Myocyte (in vitro differentiated cells): ENCODE results near the gene PPP1R17. TPM values are rescaled to one million over a fixed set of nuclear protein-coding genes. Genes with fewer than 3 reads are reported as not detected.
A peak's percentile ranks its signal among the peaks of the same experiment; 100 is the strongest.

ENCODE experiments used
- DNase-seq: peaks from one replicate; pipeline ENCODE4 v3.0.0-alpha.2; 2012; ENCODE audit warnings: low read depth
- total RNA-seq: library from RNA; depleted of rRNA; stranded (reverse); fragments of >200 nt; gene quantifications from 2 replicates; pipeline ENCODE4 v1.2.3, GENCODE V29; 2014

The PPP1R17 gene
- total RNA-seq, 1 donor from 2014 or later, result not detected

GRCh38 chr7:31695859-31696614 lies 9.0 kb downstream of the PPP1R17 start:
- no peak for DNase-seq

- DNase-seq, result no peak
Measured at GRCh38 chr7:31699050-31699449, 12.0 kb downstream of the PPP1R17 start.

- no peak for DNase-seq
Measured at GRCh38 chr7:31702354-31702753, 15.3 kb downstream of the PPP1R17 start.

GRCh38 chr7:31705377-31705776 lies 18.4 kb downstream of the PPP1R17 start:
- no peak for DNase-seq

- DNase-seq, result no peak
Measured at GRCh38 chr7:31707089-31707488, 20.1 kb downstream of the PPP1R17 start.

- DNase-seq, result no peak
Measured at GRCh38 chr7:31710171-31710570, 23.2 kb downstream of the PPP1R17 start.

GRCh38 chr7:31716355-31716754 lies 29.3 kb downstream of the PPP1R17 start:
- DNase-seq, result no peak

- DNase-seq, result no peak
Measured at GRCh38 chr7:31720366-31720765, 33.4 kb downstream of the PPP1R17 start.

- DNase-seq, result no peak
Measured at GRCh38 chr7:31724696-31725095, 37.7 kb downstream of the PPP1R17 start.

GRCh38 chr7:31729195-31729804 lies 42.3 kb downstream of the PPP1R17 start:
- no peak for DNase-seq

- no peak for DNase-seq
Measured at GRCh38 chr7:31734456-31734855, 47.4 kb downstream of the PPP1R17 start.

GRCh38 chr7:31735991-31736982 lies 49.3 kb downstream of the PPP1R17 start:
- peak; percentile 83 for DNase-seq

- DNase-seq, result no peak
Measured at GRCh38 chr7:31741852-31742251, 54.8 kb downstream of the PPP1R17 start.

- DNase-seq, result peak; percentile 71
Measured at GRCh38 chr7:31744294-31744874, 57.4 kb downstream of the PPP1R17 start.

GRCh38 chr7:31747553-31747952 lies 60.5 kb downstream of the PPP1R17 start:
- DNase-seq, result no peak

- DNase-seq, result no peak
Measured at GRCh38 chr7:31748084-31748483, 61.1 kb downstream of the PPP1R17 start.

GRCh38 chr7:31751726-31752125 lies 64.7 kb downstream of the PPP1R17 start:
- no peak for DNase-seq
